BE2C (cell line): ENCODE results near the gene UBA7.

Experiments used
- DNase-seq: peaks from one replicate; pipeline ENCODE4 v3.0.0-alpha.2; 2020
- H3K27me3 ChIP-seq: fragments of 250-450 bp; sonication (Bioruptor Pico); 2 replicates; pipeline ENCODE4 v1.5.1; 2020; ENCODE audit warnings: mild to moderate bottlenecking
- H3K36me3 ChIP-seq: fragments of 250-450 bp; sonication (Bioruptor Pico); 2 replicates; pipeline ENCODE4 v1.5.1; 2020; ENCODE audit warnings: mild to moderate bottlenecking
- H3K4me1 ChIP-seq: fragments of 250-450 bp; sonication (Bioruptor Pico); 2 replicates; pipeline ENCODE4 v1.5.1; 2020
- H3K4me3 ChIP-seq: 2 replicates; pipeline ENCODE4 v1.5.1; 2011; ENCODE audit warnings: low read depth, low read length
- H3K9me3 ChIP-seq: fragments of 250-450 bp; sonication (Bioruptor Pico); 2 replicates; pipeline ENCODE4 v1.5.1; 2020
- CTCF ChIP-seq: IDR thresholded peaks from 2 replicates; pipeline ENCODE4 v1.5.1; 2012; ENCODE audit warnings: mild to moderate bottlenecking, low read depth, low read length

UBA7 gene

GRCh38 chr3:49802719-49803464 is 10.9 kb downstream of the UBA7 start, which contains the start of gene INKA1:
Gene INKA1, plus strand, starts transcription at chr3:49803261. Its CDS starts 132 bp downstream, at chr3:49803393.
- peak; percentile 73 for TF ChIP-seq CTCF
- Histone ChIP-seq H3K9me3 (no peaks in the 10 kb centered on the region), H3K4me1 (peaks cover 11% of the 10 kb centered on the region), H3K4me3 (peak within 1 kb of the TSS; percentile 72), H3K36me3 (no peaks in the 10 kb centered on the region), H3K27me3 (no peaks in the 10 kb centered on the region)
- DNase-seq: peak; percentile 84

DNA sequence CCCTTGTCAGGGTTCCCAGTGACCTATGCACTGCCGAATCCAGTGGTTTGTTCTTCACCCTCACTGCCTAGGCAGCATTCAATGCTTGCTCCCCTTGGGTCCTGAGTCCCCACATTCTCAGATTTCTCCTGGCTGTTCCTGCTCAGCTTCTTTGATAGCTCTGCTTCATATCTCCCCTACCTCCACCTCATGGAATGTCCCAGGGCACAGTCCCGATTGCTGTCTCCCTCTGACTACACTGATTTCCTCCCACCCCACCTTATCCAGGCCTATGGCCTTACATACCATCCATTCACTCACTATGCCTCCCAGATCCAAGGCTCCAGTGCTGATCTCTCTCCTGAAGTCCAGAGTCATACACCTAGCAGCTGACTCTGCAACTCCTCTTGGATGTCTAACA is 12.6 kb downstream of the UBA7 start:
- Histone ChIP-seq H3K36me3 (no peaks in the 10 kb centered on the region), H3K4me1 (peaks cover 8% of the 10 kb centered on the region), H3K4me3 (no peak overlapping the region), H3K9me3 (no peaks in the 10 kb centered on the region), H3K27me3 (no peaks in the 10 kb centered on the region)
- no peak for TF ChIP-seq CTCF
- DNase-seq: no peak

GRCh38 chr3:49799761-49800160 is 14.0 kb downstream of the UBA7 start, which contains the start of gene CDHR4:
Gene CDHR4, minus strand, starts transcription at chr3:49799873. Its CDS starts 61 bp downstream, at chr3:49799812.
- Histone ChIP-seq H3K27me3 (no peaks in the 10 kb centered on the region), H3K36me3 (no peaks in the 10 kb centered on the region), H3K9me3 (no peaks in the 10 kb centered on the region), H3K4me1 (peaks cover 3% of the 10 kb centered on the region), H3K4me3 (no peak within 1 kb of the TSS)
- DNase-seq: no peak
- TF ChIP-seq CTCF: no peak

GRCh38 chr3:49799105-49799504 is 14.6 kb downstream of the UBA7 start:
- no peak for TF ChIP-seq CTCF
- no peak for DNase-seq
- H3K9me3 ChIP-seq: no peaks in the 10 kb centered on the region

GRCh38 chr3:49794926-49795905 is 18.5 kb downstream of the UBA7 start:
- Histone ChIP-seq H3K27me3 (no peaks in the 10 kb centered on the region), H3K36me3 (no peaks in the 10 kb centered on the region), H3K9me3 (no peaks in the 10 kb centered on the region), H3K4me1 (peaks cover 5% of the 10 kb centered on the region), H3K4me3 (no peak overlapping the region)
- TF ChIP-seq CTCF: no peak
- DNase-seq: no peak

More at GRCh38 chr3:49799105-49799504, 14.6 kb downstream of the UBA7 start:
- no peaks in the 10 kb centered on the region; the same call in 1 of the 2 replicates for H3K4me1 ChIP-seq
- H3K4me3 ChIP-seq: no peak overlapping the region
- no peaks in the 10 kb centered on the region for H3K36me3 ChIP-seq
- no peaks in the 10 kb centered on the region for H3K27me3 ChIP-seq
